Measurements from ENCODE around the gene LRP1-AS.

The LRP1-AS gene

GRCh38 chr12:57095440-57095839 is 52.0 kb downstream of the LRP1-AS start:
- no peak for DNase-seq
